GM11168 (cell line): Measurements from ENCODE around the gene MAFG.
"Not testable (repeated sequence)": the region's sequence is repeated elsewhere in the genome, so short reads cannot be mapped to it uniquely, and the experiment has no call there.

Experiments used
- in situ Hi-C: fragments of 300-500 bp; cut with MboI; formaldehyde crosslinking; loops from one replicate; pipeline ENCODE4 v1.12.0; 2022; ENCODE audit warnings: low sequenced_read_pairs; ENCODE audit not compliant: unreplicated experiment

MAFG gene

GRCh38 chr17:81925860-81926450 is 1.6 kb downstream of the MAFG start:
- in situ Hi-C loops: no loop called here

DNA sequence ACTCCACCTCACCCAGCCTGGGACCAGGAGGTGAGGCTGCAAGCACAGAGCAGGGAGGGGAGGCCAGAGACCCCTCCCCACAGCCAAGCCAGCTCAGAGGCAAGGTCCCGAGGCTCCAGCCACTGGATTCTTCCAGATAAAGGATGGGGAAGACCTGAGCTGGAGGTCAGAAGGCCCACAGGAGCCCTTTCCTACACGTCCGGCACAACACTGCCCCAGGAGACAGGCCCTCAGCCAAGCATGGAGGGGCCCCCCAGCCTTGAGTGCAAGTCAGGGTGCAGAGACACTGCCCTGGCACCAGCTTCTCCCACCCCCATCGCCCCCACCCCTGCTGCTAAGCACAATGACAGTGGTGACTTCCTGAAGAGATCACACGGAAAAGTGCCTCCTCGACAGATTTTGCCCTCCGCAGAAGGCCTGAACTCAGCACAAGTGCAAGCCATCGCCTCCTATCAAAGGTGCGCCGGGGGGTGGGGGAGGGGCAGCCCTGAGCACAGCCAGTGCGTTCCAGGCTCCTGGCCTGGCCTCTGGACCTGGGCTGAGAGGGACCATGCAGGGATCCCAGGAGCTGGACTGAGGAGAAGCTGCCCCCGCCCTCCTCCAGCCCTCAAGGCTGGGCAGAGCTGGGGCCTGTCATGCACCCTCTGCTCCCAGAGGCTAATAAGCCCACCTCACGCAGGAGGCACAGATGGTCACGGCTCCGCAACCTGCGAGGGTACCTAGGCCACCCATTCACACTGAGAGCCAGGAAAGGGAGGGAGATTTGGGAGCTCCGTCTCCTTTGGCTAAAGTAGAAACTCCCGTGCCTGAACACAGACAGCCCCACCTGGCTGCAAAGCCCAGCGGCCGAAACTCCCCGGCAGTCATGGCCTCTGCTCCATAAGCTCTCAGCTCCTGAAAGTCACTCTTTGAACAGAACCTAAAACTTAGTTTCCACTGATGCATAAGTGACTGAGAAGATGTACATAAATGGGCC is 2.7 kb downstream of the MAFG start:
- in situ Hi-C loops: no loop called here

DNA sequence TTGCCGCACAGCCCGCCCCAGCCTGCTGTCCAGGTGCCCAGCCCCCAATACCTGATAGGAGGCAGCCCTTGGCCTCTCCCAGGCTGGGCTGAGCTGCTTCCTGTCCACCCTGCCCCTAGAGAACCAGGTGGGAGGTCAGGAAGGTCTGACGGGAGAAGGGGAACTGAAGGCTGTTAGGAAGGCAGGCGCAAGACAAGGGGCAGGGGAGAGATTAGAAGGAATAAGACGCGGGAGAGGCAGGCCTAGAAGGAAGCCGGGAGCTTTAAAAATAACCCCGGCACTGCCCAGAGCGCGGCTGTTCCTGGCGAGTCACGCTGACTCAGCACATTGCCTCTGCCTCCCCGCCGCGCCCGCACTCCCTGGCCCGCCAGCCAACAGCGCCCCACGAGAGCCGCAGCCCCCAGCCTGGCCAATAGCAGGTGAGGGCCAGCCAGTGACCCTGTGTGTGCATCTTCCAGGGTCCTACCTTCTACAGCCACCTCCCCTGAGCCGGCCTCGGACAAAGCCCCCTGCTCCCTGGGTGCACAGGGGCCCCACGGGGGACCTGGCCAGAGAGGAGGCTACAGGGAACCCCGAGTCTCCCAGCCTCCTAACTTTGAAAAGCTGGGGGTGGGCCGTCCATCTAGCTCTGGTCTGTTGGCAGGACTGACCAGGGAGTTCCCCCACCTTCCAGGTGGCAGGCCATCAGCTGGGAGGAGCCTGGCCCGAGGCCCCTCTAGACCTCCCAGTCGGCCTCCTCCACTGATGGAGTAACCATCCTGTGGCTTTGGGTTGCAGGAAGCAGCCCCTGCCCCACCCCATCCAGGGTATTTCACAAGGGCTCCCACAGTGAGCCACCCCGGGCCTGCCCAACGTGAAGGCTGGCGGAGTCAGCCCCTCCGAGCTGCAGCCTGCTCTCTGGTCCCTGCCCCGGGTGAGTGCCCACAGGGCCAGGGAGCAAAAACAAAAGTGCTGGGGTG is 4.0 kb downstream of the MAFG start:
- in situ Hi-C loops: no loop called here

GRCh38 chr17:81922566-81923301 is 4.8 kb downstream of the MAFG start:
- in situ Hi-C loops: no loop called here

DNA sequence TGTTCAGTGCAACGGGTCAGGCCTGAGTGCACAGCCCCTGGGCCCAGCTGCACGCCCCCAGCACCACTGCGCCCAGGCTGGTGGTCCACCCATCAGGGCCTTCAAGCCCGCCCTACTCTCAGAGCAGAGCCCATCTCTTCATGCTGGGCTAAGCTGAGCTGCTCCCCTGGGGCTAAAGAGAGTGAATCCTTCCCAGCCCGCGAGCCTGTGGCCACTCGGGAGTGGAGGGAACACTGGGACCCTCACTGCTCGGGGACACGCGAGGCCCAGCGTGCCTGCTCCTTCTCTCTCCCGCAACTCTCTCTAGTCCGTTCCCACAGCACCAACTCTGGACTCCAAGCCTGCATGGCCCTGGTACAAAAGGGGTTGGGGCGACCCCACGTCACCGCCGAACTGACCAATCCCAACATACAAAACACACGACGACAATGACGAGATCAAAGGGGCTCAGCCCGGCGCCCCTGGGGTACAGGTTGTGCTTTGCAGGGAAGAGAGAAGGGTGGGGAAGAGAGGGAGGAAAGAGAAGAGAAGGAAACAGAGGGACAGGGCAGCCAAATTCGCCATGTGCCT is 5.5 kb downstream of the MAFG start:
- in situ Hi-C loops: no loop called here

DNA sequence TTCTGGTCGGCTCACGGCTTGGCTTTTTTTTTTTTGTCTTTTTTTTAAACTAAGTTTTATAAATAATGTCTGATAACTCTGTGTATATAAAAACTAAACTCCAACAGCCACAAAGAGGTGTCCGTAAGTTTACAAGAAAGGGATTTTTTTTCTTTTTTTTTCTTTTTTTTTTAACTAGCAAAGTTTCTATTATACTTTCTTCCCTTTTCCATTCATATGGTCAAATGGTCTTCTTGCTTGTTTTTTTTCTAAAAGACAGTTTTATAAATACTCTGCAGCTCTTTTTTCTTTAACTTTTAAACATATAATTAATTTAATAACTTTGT is 6.0 kb downstream of the MAFG start:
- in situ Hi-C loops: no loop called here

DNA sequence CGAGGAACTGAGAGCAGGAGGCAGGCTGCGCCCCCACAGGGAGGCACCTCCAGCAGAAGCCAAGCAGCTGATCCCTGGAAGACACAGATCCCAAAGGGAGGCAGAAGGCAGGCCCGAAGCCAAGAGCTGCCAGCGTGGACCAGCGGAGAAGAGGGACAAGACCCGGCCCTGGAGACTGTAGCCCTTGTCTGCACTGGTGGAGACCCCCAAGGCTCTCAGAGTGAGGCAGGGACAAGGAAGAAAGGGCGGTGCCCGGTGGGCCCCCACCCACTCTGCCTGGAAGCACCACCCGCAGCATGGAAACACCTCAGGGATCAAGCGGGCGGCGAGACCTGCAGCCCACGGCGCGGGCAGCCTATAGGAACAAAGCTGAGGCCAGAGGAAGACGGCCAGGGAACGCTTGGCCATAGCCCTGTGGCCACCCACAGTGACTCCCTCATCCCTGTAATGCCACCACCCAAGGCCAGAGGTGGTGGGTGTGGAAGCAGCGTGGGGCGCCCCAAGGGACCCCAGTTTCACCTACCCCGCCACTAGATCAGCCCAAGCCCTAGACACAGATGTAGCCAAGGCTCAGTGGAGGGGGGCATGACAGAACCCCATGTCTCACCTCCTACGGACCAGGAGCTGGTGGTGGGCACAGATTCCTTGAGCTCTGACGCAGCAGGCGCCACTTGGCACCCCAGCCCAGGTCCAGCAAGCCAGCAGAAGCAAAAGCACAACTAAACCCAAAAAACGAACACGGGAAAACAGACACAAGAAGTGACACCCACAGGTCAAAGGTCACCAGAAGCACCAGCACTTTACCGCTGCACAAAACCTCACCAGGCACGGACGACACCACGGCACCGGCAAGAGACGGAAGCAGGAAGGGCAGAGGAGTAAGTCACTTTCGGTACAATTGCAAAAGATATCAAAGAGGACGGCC is 6.7 kb downstream of the MAFG start:
- in situ Hi-C loops: no loop called here

- in situ Hi-C loops: no loop called here
Measured at GRCh38 chr17:81918832-81919545, 8.5 kb downstream of the MAFG start.

DNA sequence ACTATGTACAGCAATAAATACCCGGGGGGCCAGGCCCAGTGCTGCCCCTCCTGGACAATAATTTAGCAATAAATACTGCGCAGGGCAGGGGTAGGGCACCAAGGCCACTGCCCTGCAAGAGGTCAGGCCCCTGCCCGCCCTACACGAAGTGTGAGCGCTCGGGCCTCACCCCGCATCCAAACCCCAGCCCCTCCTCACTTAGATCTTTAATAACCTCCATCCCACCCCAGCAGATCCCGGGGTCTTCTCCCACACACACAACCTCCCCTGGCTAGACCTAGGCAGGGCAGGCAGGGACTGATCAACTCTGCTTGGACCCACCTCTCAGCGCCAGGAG is 9.2 kb downstream of the MAFG start:
- in situ Hi-C loops: not testable (repeated sequence)

DNA sequence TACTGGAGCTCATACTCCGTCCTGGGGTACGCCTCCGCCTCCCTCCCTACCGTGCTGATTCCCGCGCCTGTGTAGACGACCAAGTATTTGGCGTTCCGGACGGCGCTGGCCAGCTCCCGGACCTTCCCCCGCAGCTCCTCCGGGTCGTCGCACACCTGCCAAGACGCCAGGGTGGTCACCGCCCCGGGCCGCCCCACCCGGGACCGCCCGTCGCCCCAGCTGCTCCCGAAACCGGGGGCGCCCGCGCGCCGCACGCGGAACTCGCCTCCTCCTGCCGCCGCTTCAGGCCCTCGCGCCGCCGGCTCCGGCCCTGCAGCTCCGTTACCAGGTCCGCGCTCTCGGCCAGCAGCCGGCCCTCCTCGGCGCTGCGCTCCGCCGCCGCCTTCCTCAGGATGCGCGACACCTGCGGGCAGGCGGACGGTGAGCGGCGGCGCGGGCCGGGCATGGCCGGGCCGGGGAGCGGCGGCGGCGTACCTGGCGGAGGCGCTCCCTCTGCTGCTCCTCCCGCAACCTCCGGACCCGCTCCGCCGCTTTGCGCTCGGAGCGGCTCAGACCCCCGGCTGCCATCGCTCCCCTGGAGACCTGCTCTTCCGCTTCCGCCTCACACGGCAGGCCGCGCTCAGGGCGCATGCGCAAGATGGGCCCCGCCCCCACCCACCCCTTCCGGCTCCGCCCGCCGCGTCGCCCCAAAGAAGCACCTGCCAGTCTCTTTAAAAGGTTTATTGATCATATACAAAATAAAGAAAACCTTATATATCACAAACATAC is 9.8 kb downstream of the MAFG start, which contains the start of gene SIRT7:
Gene SIRT7, minus strand, starts transcription at position 612 of the 768 bp plus-strand sequence. Its CDS starts 45 bp downstream, at position 567.
- in situ Hi-C loops: no loop called here

GRCh38 chr17:81916234-81917001 is 11.1 kb downstream of the MAFG start:
- in situ Hi-C loops: no loop called here

GRCh38 chr17:81915331-81915730 is 12.2 kb downstream of the MAFG start:
- in situ Hi-C loops: no loop called here

GRCh38 chr17:81914103-81914850 is 13.3 kb downstream of the MAFG start:
- in situ Hi-C loops: no loop called here

- in situ Hi-C loops: no loop called here
Measured at GRCh38 chr17:81913394-81914102, 14.0 kb downstream of the MAFG start.
